ENCODE results near the gene PSMD9.

GRCh38 chr12:121883315-121883660 lies 5.3 kb upstream of the PSMD9 start:
- TF ChIP-seq CTCF (IDR thresholded peaks at IDR 0.05) (no peak), POLR2A (IDR thresholded peaks at IDR 0.05) (no peak)

All from ovary (tissue), 3 donors.